T-cell (primary cell): ENCODE results near the gene CCDC88B. TPM values are rescaled to one million over a fixed set of nuclear protein-coding genes. Genes with fewer than 3 reads are reported as not detected.
A peak's percentile ranks its signal among the peaks of the same experiment; 100 is the strongest.

Source experiments
- ATAC-seq, 4 experiments: fragments of 200-7000 bp in 3 of 4; fragments of 150-1000 bp in 1 of 4; cut with Tn5 transposase; replicated peaks in 1 of 4; 1 replicate in 3 of 4; 2 replicates in 1 of 4; pipeline ENCODE4 v1.10.0; 2021; ENCODE audit warnings: moderate library complexity in 3 of 4, mild to moderate bottlenecking in 2 of 4, moderate number of reproducible peaks in 1 of 4
- CTCF ChIA-PET, 2 donors: fragments of 300-600 bp; sonication (Branson Sonifier 250); formaldehyde crosslinking; loops; one replicate each; lab custom pipeline; 2022; ENCODE audit warnings: antibody characterized with exemption in 2 of 2; lab: Charles Lee
- POLR2A ChIA-PET, 2 donors: fragments of 300-600 bp; sonication (Branson Sonifier 250); formaldehyde crosslinking; loops; one replicate each; lab custom pipeline; 2022; ENCODE audit warnings: antibody characterized with exemption in 2 of 2; lab: Charles Lee
- DNase-seq, 35 experiments: peaks; one replicate each; pipeline versions ENCODE4 v3.0.0 to v3.0.0-alpha.2; 2013 to 2023
- H3K27ac ChIP-seq: one replicate; pipeline ENCODE4 v1.5.1; 2013; ENCODE audit warnings: low read length
- H3K27me3 ChIP-seq, 2 experiments: replicated peaks in 1 of 2; 1 replicate in 1 of 2; 2 replicates in 1 of 2; pipeline versions ENCODE4 v1.6.1 to v1.7.0; 2013; ENCODE audit warnings: low read length in 1 of 2, mixed read lengths in 1 of 2; ENCODE audit not compliant: control insufficient read depth in 2 of 2, insufficient read depth in 2 of 2; ENCODE audit errors: extremely low read depth in 1 of 2
- H3K36me3 ChIP-seq, 2 donors: 1 replicate in 1 of 2; 2 replicates in 1 of 2; pipeline versions ENCODE4 v1.6.1 to v1.7.0; 2013; ENCODE audit warnings: low read length in 1 of 2; ENCODE audit not compliant: control insufficient read depth in 2 of 2, insufficient read depth in 1 of 2; ENCODE audit errors: extremely low read depth in 1 of 2
- H3K4me1 ChIP-seq, 2 experiments: 1 replicate in 1 of 2; 2 replicates in 1 of 2; pipeline versions ENCODE4 v1.6.1 to v1.7.0; 2013; ENCODE audit warnings: low read length in 2 of 2, mixed read lengths in 1 of 2; ENCODE audit not compliant: insufficient read depth in 2 of 2, control insufficient read depth in 1 of 2; ENCODE audit errors: extremely low read depth in 1 of 2
- H3K4me3 ChIP-seq, 2 donors: 1 replicate in 1 of 2; 2 replicates in 1 of 2; pipeline versions ENCODE4 v1.5.1 to v1.7.0; 2013; ENCODE audit warnings: mild to moderate bottlenecking in 2 of 2, low read length in 1 of 2, moderate library complexity in 1 of 2; ENCODE audit not compliant: control insufficient read depth in 1 of 2; ENCODE audit errors: extremely low read depth in 1 of 2
- H3K9me3 ChIP-seq: 2 replicates; pipeline ENCODE4 v1.7.0; 2013
- H3K27ac Mint-ChIP-seq, 2 donors: one replicate each; pipeline ENCODE4 v1.8.0; 2020 to 2021; ENCODE audit warnings: mild to moderate bottlenecking in 2 of 2, mixed read lengths in 2 of 2
- H3K27me3 Mint-ChIP-seq, 2 donors: one replicate each; pipeline ENCODE4 v1.8.0; 2021 to 2022; ENCODE audit warnings: mixed read lengths in 2 of 2
- H3K36me3 Mint-ChIP-seq: one replicate; pipeline ENCODE4 v1.8.0; 2021; ENCODE audit warnings: mixed read lengths
- H3K4me1 Mint-ChIP-seq, 3 donors: one replicate each; pipeline ENCODE4 v1.8.0; 2020 to 2022; ENCODE audit warnings: mixed read lengths in 3 of 3, mild to moderate bottlenecking in 1 of 3
- H3K4me3 Mint-ChIP-seq, 3 donors: one replicate each; pipeline ENCODE4 v1.8.0; 2020 to 2022; ENCODE audit warnings: mild to moderate bottlenecking in 3 of 3, mixed read lengths in 3 of 3, moderate library complexity in 3 of 3
- H3K9me3 Mint-ChIP-seq, 3 donors: one replicate each; pipeline ENCODE4 v1.8.0; 2020 to 2022; ENCODE audit warnings: mixed read lengths in 3 of 3
- WGBS: methylation state at CpG from one replicate; pipeline ENCODE4 v1.1.5; 2013; ENCODE audit warnings: missing lambda C conversion rate; ENCODE audit not compliant: insufficient coverage; 5-methylcytosine and 5-hydroxymethylcytosine counted together
- total RNA-seq, 35 experiments: library from RNA in 6 of 35; stranded (reverse) in 6 of 35; fragments of 120-200 nt in 1 of 35; gene quantifications; one replicate each; pipeline versions ENCODE4 v1.2.1 to v1.2.4 and lab custom pipeline; 2013 to 2026

CCDC88B gene
- total RNA-seq, 5 donors from 2014 or later (not counting 1 experiment from before 2014, with no cell fraction given): 132 to 144 (median 133) TPM

DNA sequence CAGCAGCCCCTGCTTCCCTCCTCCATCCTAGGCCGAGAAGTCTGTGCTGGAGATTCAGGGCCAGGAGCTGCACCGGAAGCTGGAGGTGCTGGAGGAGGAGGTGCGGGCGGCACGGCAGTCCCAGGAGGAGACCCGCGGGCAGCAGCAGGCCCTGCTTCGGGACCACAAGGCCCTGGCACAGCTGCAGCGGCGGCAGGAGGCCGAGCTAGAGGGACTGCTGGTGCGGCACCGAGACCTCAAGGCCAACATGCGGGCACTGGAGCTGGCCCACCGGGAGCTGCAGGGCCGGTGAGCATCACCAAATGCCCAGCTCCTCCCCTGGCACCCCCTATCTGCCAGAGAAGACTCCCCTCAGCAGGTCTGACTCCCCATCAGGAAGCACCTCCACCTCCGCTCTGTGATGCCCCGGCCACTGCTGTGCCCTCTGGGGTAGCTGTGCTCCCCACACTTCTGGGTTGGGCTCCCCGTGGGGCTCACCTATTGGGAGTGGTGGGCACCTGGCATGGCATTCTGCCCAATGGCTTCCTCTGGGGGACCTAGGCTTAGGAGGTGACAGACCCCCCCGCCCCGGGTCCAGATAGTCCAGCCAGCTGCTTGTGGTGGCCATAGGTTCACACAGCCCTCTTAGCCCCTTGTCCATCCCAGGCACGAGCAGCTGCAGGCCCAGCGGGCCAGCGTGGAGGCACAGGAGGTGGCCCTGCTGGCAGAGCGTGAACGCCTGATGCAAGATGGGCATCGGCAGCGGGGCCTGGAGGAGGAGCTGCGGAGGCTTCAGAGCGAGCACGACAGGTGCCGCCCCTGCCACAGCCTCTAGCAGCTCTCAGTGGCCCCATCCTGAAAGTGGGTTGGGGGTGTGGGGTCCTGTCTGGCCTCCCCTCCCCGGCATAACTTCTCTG is 12.3 kb downstream of the CCDC88B start:
- CTCF ChIA-PET: interaction anchor here (0.5 to 0.7 kb wide), 2 partner anchors 50 to 322 kb away, joined by 3 read pairs; no protein-coding TSS in a partner anchor
- H3K9me3 Mint-ChIP-seq: no peaks in the 10 kb centered on the region
- 97% methylated on average over 26 of the region's 33 CpGs for WGBS
- POLR2A ChIA-PET: interaction anchor here in 1 of 2 donors (0.5 kb wide), 1 partner anchor 12 kb away, joined by 6 read pairs; no protein-coding TSS in a partner anchor
- H3K27ac Mint-ChIP-seq: no peak overlapping the region
- no peaks in the 10 kb centered on the region for H3K27me3 Mint-ChIP-seq
- Histone ChIP-seq H3K36me3 (peaks cover 21 to 39% of the 10 kb centered on the region in 2 donors), H3K4me1 (peaks cover 0 to 16% of the 10 kb centered on the region in 2 experiments), H3K4me3 (no peak overlapping the region), H3K27me3 (no peaks in the 10 kb centered on the region), H3K9me3 (no peaks in the 10 kb centered on the region), H3K27ac (no peak overlapping the region)
- no peak for DNase-seq
- H3K36me3 Mint-ChIP-seq: peaks cover 5% of the 10 kb centered on the region
- H3K4me3 Mint-ChIP-seq: no peak overlapping the region
- H3K4me1 Mint-ChIP-seq: peaks cover 4 to 7% (median 5%) of the 10 kb centered on the region in 3 donors
- no peak for ATAC-seq

GRCh38 chr11:64352995-64353714 is 13.2 kb downstream of the CCDC88B start:
- ATAC-seq (no peak), DNase-seq (no peak)
- ChIA-PET CTCF (interaction anchor here in 1 of 2 donors (0.7 kb wide), 1 partner anchor 51 kb away, joined by 3 read pairs; no protein-coding TSS in a partner anchor), POLR2A (interaction anchor here in 1 of 2 donors (0.5 kb wide), 1 partner anchor 1028 kb away, joined by 6 read pairs; no protein-coding TSS in a partner anchor)
- Mint-ChIP-seq H3K9me3 (no peaks in the 10 kb centered on the region), H3K27ac (no peak overlapping the region), H3K4me1 (peaks cover 7 to 13% (median 12%) of the 10 kb centered on the region in 3 donors), H3K4me3 (no peak overlapping the region), H3K36me3 (peaks cover 3% of the 10 kb centered on the region), H3K27me3 (no peaks in the 10 kb centered on the region)
- WGBS: 95% methylated on average over 30 of the region's 34 CpGs
- Histone ChIP-seq H3K4me1 (peaks cover 7 to 25% of the 10 kb centered on the region in 2 experiments), H3K36me3 (peaks cover 19 to 36% of the 10 kb centered on the region in 2 donors), H3K27ac (no peak overlapping the region), H3K9me3 (no peaks in the 10 kb centered on the region), H3K4me3 (no peak overlapping the region), H3K27me3 (no peaks in the 10 kb centered on the region)

DNA sequence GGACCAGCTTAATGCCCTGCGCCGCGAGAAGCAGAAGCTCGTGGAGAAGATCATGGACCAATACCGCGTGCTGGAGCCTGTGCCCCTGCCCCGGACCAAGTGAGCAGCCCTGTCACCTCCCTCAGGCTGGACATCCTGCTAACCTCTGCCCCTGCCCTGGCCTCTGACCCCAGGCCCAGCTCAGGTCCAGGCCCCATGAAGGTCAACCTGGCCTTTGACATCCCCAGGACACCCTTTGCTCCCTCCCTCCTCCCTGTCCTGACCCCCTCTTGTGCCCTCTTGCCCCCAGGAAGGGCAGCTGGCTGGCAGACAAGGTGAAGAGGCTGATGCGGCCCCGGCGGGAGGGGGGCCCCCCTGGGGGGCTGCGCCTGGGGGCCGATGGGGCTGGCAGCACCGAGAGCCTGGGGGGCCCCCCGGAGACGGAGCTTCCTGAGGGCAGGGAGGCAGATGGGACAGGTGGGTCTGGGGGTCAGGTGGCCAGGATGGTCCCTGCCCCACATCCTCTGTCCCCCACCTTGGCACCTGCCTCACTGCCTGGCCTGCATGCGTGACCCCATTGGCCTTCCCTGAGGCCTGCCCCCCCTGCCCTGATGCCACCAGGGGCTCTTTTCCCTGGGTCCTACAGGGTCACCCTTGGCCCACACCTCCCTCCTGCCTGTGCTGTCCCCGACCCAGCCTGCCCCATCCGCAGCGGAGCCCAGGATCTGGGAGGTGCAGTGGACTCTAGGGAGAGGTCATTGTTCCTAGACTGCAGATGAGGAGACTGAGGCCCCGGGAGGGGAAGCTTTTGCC is 13.9 kb downstream of the CCDC88B start:
- ATAC-seq (no peak), DNase-seq (no peak)
- no peaks in the 10 kb centered on the region for H3K27me3 Mint-ChIP-seq
- Histone ChIP-seq H3K27me3 (no peaks in the 10 kb centered on the region), H3K4me3 (no peak overlapping the region), H3K36me3 (peaks cover 19 to 34% of the 10 kb centered on the region in 2 donors), H3K4me1 (peaks cover 12 to 32% of the 10 kb centered on the region in 2 experiments), H3K27ac (no peak overlapping the region), H3K9me3 (no peaks in the 10 kb centered on the region)
- POLR2A ChIA-PET: no interaction called here
- H3K27ac Mint-ChIP-seq: no peak overlapping the region
- no peaks in the 10 kb centered on the region for H3K9me3 Mint-ChIP-seq
- H3K36me3 Mint-ChIP-seq: peaks cover 3% of the 10 kb centered on the region
- CTCF ChIA-PET: interaction anchor here in 1 of 2 donors (0.6 kb wide), 1 partner anchor 53 kb away, joined by 3 read pairs; no protein-coding TSS in a partner anchor
- WGBS: 95% methylated on average over 8 of the region's 20 CpGs
- peaks cover 7 to 17% (median 14%) of the 10 kb centered on the region in 3 donors for H3K4me1 Mint-ChIP-seq
- H3K4me3 Mint-ChIP-seq: no peak overlapping the region

DNA sequence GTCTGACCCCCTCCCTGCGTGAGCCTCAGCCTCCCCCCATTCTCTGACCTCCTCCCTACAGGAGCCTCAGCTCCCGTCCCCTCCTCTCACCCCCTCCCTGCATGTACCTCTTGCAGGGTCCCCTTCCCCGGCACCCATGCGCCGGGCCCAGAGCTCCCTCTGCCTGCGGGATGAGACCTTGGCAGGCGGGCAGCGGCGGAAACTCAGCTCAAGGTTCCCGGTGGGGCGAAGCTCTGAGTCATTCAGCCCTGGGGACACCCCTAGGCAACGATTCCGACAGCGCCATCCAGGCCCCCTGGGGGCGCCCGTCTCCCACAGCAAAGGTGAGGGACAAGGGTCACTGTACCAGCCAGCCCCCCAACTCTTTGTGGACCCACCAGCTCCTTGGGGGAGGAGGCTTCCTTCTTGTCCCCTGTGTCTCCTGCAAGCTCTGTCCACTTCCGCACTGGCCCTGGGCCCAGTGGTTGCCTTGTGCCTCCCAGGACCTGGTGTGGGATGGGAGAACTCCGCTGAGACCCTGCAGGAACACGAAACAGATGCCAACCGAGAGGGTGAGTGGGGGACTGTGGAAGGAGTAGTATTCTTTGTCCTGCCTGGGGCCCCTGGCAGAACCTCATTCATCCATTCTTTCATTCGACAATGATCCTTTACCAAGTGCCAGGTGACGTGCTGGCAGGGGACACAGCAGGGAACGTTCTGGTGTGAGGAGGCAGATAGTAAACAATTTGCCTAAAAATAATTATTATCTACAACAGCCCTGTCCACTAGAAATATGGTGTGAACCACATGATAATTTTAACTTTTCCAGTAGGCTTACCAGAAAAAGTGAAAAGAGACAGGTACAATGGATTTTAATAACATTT is 15.3 kb downstream of the CCDC88B start:
- ChIA-PET CTCF (interaction anchor here (0.6 to 0.8 kb wide), 4 partner anchors 12 to 149 kb away, joined by 4 to 5 read pairs (median 4); partner anchors contain the start of genes PRDX5 (in 1 of the 2) and TRMT112 (in 1 of the 2)), POLR2A (interaction anchor here in 1 of 2 donors (0.6 to 0.9 kb wide), 2 partner anchors 10 to 296 kb away, joined by 3 to 4 read pairs; no protein-coding TSS in a partner anchor)
- no peaks in the 10 kb centered on the region for H3K36me3 Mint-ChIP-seq
- H3K27me3 ChIP-seq: no peaks in the 10 kb centered on the region
- peak overlapping the region in 1 of 2 donors; percentile 72 for H3K27ac Mint-ChIP-seq
- H3K4me3 Mint-ChIP-seq: no peak overlapping the region
- H3K9me3 Mint-ChIP-seq: no peaks in the 10 kb centered on the region
- H3K9me3 ChIP-seq: no peaks in the 10 kb centered on the region
- H3K4me1 ChIP-seq: peaks cover 14 to 44% of the 10 kb centered on the region in 2 experiments
- ATAC-seq (peak in 2 of 4 experiments; percentile 23 to 38), DNase-seq (peak in 13 of 35 experiments; percentile 18 to 58 (median 40))
- peaks cover 17 to 26% (median 23%) of the 10 kb centered on the region in 3 donors for H3K4me1 Mint-ChIP-seq
- H3K36me3 ChIP-seq: peaks cover 15 to 26% of the 10 kb centered on the region in 2 donors
- H3K27ac ChIP-seq: no peak overlapping the region
- H3K27me3 Mint-ChIP-seq: no peaks in the 10 kb centered on the region
- no peak overlapping the region for H3K4me3 ChIP-seq
- WGBS: 60% methylated on average over 10 of the region's 23 CpGs
